ENCODE results near the gene INPP4B. TPM values are rescaled to one million over a fixed set of nuclear protein-coding genes. Genes with fewer than 3 reads are reported as not detected.
"Not testable (repeated sequence)": the region's sequence is repeated elsewhere in the genome, so short reads cannot be mapped to it uniquely, and the experiment has no call there.

Gene INPP4B
- polyA plus RNA-seq, 12 donors, result 17.7 to 45.1 (median 36.1) TPM; not detected in 1

- DNase-seq, result no peak
Measured at GRCh38 chr4:142091691-142092182, 754.4 kb downstream of the INPP4B start.

GRCh38 chr4:142091085-142091513, 755.0 kb downstream of the INPP4B start:
- peak; percentile 25 for DNase-seq

GRCh38 chr4:142088906-142089305, 757.2 kb downstream of the INPP4B start:
- DNase-seq, result no peak

- DNase-seq, result no peak
Measured at GRCh38 chr4:142085513-142086292, 760.4 kb downstream of the INPP4B start.

- no peak for DNase-seq
Measured at GRCh38 chr4:142083264-142083663, 762.8 kb downstream of the INPP4B start.

GRCh38 chr4:142081025-142081424, 765.1 kb downstream of the INPP4B start:
- no peak for DNase-seq

GRCh38 chr4:142079959-142080358, 766.1 kb downstream of the INPP4B start:
- no peak for DNase-seq

GRCh38 chr4:142077048-142077447, 769.1 kb downstream of the INPP4B start:
- no peak for DNase-seq

- not testable (repeated sequence) for DNase-seq
Measured at GRCh38 chr4:142068304-142068703, 777.8 kb downstream of the INPP4B start.

- not testable (repeated sequence) for DNase-seq
Measured at GRCh38 chr4:142066562-142066961, 779.5 kb downstream of the INPP4B start.

- DNase-seq, result no peak
Measured at GRCh38 chr4:142065086-142065647, 780.9 kb downstream of the INPP4B start.

- DNase-seq, result no peak
Measured at GRCh38 chr4:142064181-142064580, 781.9 kb downstream of the INPP4B start.

- DNase-seq, result no peak
Measured at GRCh38 chr4:142045996-142046395, 800.1 kb downstream of the INPP4B start.

- no peak for DNase-seq
Measured at GRCh38 chr4:142044271-142044670, 801.8 kb downstream of the INPP4B start.

GRCh38 chr4:142043509-142043908, 802.6 kb downstream of the INPP4B start:
- no peak for DNase-seq

- no peak for DNase-seq
Measured at GRCh38 chr4:142041788-142042187, 804.3 kb downstream of the INPP4B start.

GRCh38 chr4:142040043-142040442, 806.1 kb downstream of the INPP4B start:
- DNase-seq, result no peak

GRCh38 chr4:142036795-142037583, 809.1 kb downstream of the INPP4B start:
- DNase-seq, result no peak

- DNase-seq, result no peak
Measured at GRCh38 chr4:142035566-142035965, 810.5 kb downstream of the INPP4B start.

GRCh38 chr4:142034101-142034500, 812.0 kb downstream of the INPP4B start:
- no peak for DNase-seq

- no peak for DNase-seq
Measured at GRCh38 chr4:142030010-142030409, 816.1 kb downstream of the INPP4B start.

- no peak for DNase-seq
Measured at GRCh38 chr4:142021761-142022160, 824.3 kb downstream of the INPP4B start.

Measured in muscle of arm (tissue), 12 donors.